ENCODE data around the gene CBARP.

The CBARP gene

GRCh38 chr19:1275976-1276627 lies 38.3 kb upstream of the CBARP start:
- no peak for DNase-seq (ENCODE audit: low read depth)

DNA sequence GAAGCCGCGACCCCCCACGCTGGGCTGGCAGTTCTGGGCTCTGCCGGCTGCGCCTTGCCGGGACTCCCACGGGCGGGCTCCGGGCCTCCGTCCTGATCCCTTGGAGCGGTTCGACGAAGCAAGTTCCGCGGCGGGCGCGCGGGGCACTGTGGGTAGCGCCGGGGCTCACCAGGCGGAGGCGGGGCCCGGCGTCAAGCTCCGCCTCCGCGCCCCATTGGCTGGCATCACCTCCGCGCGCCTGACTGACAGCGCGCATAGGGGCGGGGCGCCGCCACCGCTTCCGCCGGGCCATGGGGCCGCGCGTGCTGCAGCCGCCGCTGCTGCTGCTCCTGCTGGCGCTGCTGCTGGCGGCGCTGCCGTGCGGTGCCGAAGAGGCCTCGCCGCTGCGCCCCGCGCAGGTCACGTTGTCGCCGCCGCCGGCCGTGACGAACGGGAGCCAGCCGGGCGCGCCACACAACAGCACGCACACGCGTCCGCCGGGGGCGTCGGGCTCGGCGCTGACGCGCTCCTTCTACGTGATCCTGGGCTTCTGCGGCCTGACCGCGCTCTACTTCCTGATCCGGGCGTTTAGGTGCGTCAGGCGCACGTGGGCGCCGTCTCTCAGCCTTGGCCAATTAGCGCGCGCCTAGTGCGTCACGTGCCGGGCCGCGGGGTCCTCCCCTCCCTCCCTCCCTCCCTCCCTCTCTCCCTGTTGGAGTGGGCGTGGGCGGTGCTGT lies 37.6 kb upstream of the CBARP start, which contains the start of gene FAM174C:
FAM174C (plus strand) TSS at position 271 of the 716 bp plus-strand sequence; CDS start at position 291, 20 bp downstream.
- peak; percentile 95 for DNase-seq (ENCODE audit: low read depth)

- no peak for DNase-seq (ENCODE audit: low read depth)
These were observed 37.1 kb upstream of the CBARP start for GRCh38 chr19:1274852-1275259.

- no peak for DNase-seq (ENCODE audit: low read depth)
These were observed 36.5 kb upstream of the CBARP start for GRCh38 chr19:1274081-1274851.

DNA sequence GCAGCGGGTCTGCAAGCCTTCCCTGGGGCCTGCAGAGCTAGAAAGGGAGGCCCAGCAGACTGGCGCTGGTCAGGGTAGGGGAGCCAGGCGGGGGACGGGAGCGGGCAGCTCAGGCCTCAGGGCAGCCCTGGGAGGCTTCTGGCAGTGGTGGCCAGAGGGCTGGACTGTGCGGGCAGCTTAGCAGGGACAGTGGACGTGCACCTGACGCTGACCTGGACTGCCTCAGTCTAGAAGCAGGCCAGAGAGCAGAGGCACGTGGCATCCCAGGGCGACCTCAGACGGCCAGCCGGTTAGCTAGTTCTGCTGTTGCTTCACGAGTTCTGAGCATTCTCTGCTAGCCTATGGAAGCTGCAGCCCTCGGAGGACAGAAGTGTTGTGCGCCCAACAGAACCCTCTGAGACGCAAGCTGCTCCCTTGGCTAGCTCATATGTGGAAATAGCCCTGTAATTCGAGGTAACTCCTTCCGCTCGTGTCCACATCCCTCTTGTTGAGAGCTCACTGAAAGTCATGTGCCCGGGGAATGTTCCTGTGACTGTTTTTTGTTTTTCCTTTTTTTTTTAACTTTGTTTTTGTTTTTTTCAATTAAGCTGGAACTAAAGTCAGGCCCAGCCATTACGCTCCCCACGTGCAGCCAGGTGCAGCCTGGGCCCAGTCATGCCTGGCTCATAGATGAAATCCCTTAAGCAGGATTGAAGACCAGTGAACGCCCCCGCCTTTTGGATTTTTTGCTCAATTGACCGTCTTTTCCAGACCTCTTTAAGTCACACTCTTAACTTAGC lies 35.6 kb upstream of the CBARP start:
- no peak for DNase-seq (ENCODE audit: low read depth)

GRCh38 chr19:1272423-1273262 lies 34.8 kb upstream of the CBARP start:
- DNase-seq (ENCODE audit: low read depth) = no peak

GRCh38 chr19:1271528-1272422 lies 34.0 kb upstream of the CBARP start:
- DNase-seq (ENCODE audit: low read depth) = no peak

- DNase-seq (ENCODE audit: low read depth) = no peak
These were observed 33.2 kb upstream of the CBARP start for GRCh38 chr19:1270854-1271527.

DNA sequence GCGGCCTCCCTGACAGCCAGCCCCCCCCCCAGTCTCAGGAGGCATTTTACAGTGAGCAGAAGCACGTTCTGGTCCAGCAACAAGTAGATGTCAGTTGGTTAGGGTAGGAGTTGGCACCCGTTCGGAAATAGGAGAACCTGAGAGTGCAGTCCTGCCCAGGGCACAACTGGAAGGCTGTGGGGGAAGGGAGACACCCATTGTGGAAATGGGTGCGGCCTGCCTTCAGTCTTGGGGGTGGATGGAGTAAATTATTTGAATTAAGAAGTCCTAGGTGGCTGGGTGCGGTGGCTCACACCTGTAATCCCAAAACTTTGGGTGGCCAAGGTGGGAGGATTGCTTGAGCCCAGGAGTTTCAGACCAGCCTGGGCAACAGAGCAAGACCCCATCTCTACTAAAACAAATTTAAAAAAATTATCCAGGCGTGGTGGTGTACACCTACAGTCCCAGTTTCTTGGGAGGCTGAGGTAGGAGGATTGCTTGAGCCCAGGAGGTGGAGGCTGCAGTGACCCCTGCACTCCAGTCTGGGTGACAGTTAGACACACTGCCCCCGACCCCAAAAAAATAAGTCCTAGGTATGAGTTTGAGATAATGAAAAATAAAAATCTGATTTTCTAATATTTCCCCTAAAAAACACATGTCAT lies 32.5 kb upstream of the CBARP start:
- DNase-seq (ENCODE audit: low read depth) = no peak

GRCh38 chr19:1269478-1270212 lies 31.8 kb upstream of the CBARP start:
- DNase-seq (ENCODE audit: low read depth) = no peak

DNA sequence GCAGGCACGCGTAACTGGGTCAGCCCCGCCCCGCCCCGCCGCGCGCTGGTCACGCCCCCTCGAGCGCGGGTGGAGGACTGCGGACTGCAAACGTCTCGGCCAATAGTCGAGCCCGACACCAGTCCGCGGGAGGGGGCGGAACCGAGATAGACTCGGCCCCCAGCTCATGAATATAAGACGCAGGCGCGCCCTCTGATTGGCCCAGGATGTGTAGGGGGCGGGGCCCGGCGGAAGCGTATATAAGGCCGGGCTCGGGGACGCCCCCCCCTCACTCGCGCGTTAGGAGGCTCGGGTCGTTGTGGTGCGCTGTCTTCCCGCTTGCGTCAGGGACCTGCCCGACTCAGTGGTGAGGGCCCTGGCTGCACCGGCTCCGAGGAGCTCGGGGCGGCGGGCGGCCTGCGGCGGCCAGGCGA lies 31.3 kb upstream of the CBARP start, which contains the start of gene CIRBP:
CIRBP (plus strand) TSS at position 268 of the 413 bp plus-strand sequence. CDS start 1,602 bp downstream, outside the sequence.
- DNase-seq (ENCODE audit: low read depth) = peak; percentile 99

GRCh38 chr19:1268226-1269064 lies 30.6 kb upstream of the CBARP start:
- DNase-seq (ENCODE audit: low read depth) = no peak

GRCh38 chr19:1267477-1268225 lies 29.8 kb upstream of the CBARP start:
- no peak for DNase-seq (ENCODE audit: low read depth)

GRCh38 chr19:1266916-1267476 lies 29.2 kb upstream of the CBARP start:
- DNase-seq (ENCODE audit: low read depth) = no peak

GRCh38 chr19:1266129-1266915 lies 28.5 kb upstream of the CBARP start:
- DNase-seq (ENCODE audit: low read depth) = no peak
